WTC11 (cell line): ENCODE data around the gene PPP4C. TPM values are rescaled to one million over a fixed set of nuclear protein-coding genes. Genes with fewer than 3 reads are reported as not detected.
A peak's percentile ranks its signal among the peaks of the same experiment; 100 is the strongest.

ENCODE experiments used
- ATAC-seq: fragments of 200-7000 bp; cut with Tn5 transposase; 2 replicates; pipeline ENCODE4 v1.10.0; 2021; ENCODE audit warnings: mild to moderate bottlenecking, moderate library complexity
- CTCF ChIA-PET: fragments of 300-600 bp; sonication (Branson Sonifier 250); formaldehyde crosslinking; loops from one replicate; lab custom pipeline; 2021; ENCODE audit warnings: antibody characterized with exemption; lab: Charles Lee
- POLR2A ChIA-PET: fragments of 350-600 bp; sonication (Branson Sonifier 250); formaldehyde crosslinking; loops from one replicate; lab custom pipeline; 2021; ENCODE audit warnings: antibody characterized with exemption; lab: Charles Lee
- DNase-seq: peaks from one replicate; pipeline ENCODE4 v3.0.0; 2021; ENCODE audit warnings: low spot score
- H3K27ac Mint-ChIP-seq: 2 replicates; pipeline ENCODE4 v1.8.0; 2021; ENCODE audit warnings: mixed read lengths
- H3K27me3 Mint-ChIP-seq: 2 replicates; pipeline ENCODE4 v1.8.0; 2021; ENCODE audit warnings: low read depth, mild to moderate bottlenecking, moderate library complexity, mixed read lengths
- H3K36me3 Mint-ChIP-seq: 2 replicates; pipeline ENCODE4 v1.8.0; 2021; ENCODE audit warnings: mixed read lengths
- H3K4me1 Mint-ChIP-seq: 2 replicates; pipeline ENCODE4 v1.8.0; 2022; ENCODE audit warnings: mixed read lengths
- H3K4me3 Mint-ChIP-seq: 2 replicates; pipeline ENCODE4 v1.8.0; 2021; ENCODE audit warnings: mild to moderate bottlenecking, moderate library complexity, mixed read lengths
- H3K9me3 Mint-ChIP-seq: 2 replicates; pipeline ENCODE4 v1.8.0; 2021; ENCODE audit warnings: mixed read lengths
- AR ChIP-seq: fragments of 250-450 bp; sonication (Bioruptor Pico); IDR thresholded peaks from 2 replicates; pipeline ENCODE4 v1.9.0; 2021; ENCODE audit warnings: mild to moderate bottlenecking
- ATF1 ChIP-seq: sonication (generic); formaldehyde crosslinking; IDR thresholded peaks from 2 replicates; pipeline ENCODE4 v1.8.1; 2023; ENCODE audit warnings: mild to moderate bottlenecking, moderate library complexity, missing genetic modification reagents
- CREM ChIP-seq: sonication (generic); formaldehyde crosslinking; IDR thresholded peaks from 2 replicates; pipeline ENCODE4 v1.8.1; 2022; ENCODE audit warnings: mild to moderate bottlenecking, missing genetic modification reagents, moderate library complexity
- E2F5 ChIP-seq: sonication (generic); formaldehyde crosslinking; IDR thresholded peaks from 2 replicates; pipeline ENCODE4 v1.8.1; 2022; ENCODE audit warnings: mild to moderate bottlenecking, moderate library complexity, missing genetic modification reagents
- ELF4 ChIP-seq: sonication (generic); formaldehyde crosslinking; IDR thresholded peaks from 2 replicates; pipeline ENCODE4 v1.8.1; 2022; ENCODE audit warnings: low read depth, mild to moderate bottlenecking, moderate library complexity, missing genetic modification reagents
- EMX1 ChIP-seq: fragments of 250-450 bp; sonication (Bioruptor Pico); IDR thresholded peaks from 2 replicates; pipeline ENCODE4 v1.8.0; 2021; ENCODE audit warnings: mild to moderate bottlenecking
- ESRRA ChIP-seq: sonication (generic); formaldehyde crosslinking; IDR thresholded peaks from 2 replicates; pipeline ENCODE4 v1.8.1; 2022; ENCODE audit warnings: mild to moderate bottlenecking, missing genetic modification reagents, borderline replicate concordance
- HMGXB4 ChIP-seq: sonication (generic); formaldehyde crosslinking; IDR thresholded peaks from 2 replicates; pipeline ENCODE4 v1.8.1; 2023; ENCODE audit warnings: mild to moderate bottlenecking, moderate library complexity, missing genetic modification reagents
- IRF1 ChIP-seq: sonication (generic); formaldehyde crosslinking; IDR thresholded peaks from 2 replicates; pipeline ENCODE4 v1.8.0; 2023; ENCODE audit warnings: missing genetic modification reagents
- NFATC4 ChIP-seq: fragments of 250-450 bp; sonication (Bioruptor Pico); IDR thresholded peaks from 2 replicates; pipeline ENCODE4 v1.9.0; 2021; ENCODE audit warnings: mild to moderate bottlenecking
- NR2C2 ChIP-seq: sonication (generic); formaldehyde crosslinking; IDR thresholded peaks from 2 replicates; pipeline ENCODE4 v1.8.0; 2022; ENCODE audit warnings: mild to moderate bottlenecking, missing genetic modification reagents
- RELA ChIP-seq: sonication (generic); formaldehyde crosslinking; IDR thresholded peaks from 2 replicates; pipeline ENCODE4 v1.8.1; 2022; ENCODE audit warnings: missing genetic modification reagents, mild to moderate bottlenecking, borderline replicate concordance
- SMAD3 ChIP-seq: sonication (generic); formaldehyde crosslinking; IDR thresholded peaks from 2 replicates; pipeline ENCODE4 v1.8.0; 2022; ENCODE audit warnings: missing genetic modification reagents, mild to moderate bottlenecking, borderline replicate concordance
- SMAD4 ChIP-seq: sonication (generic); formaldehyde crosslinking; IDR thresholded peaks from 2 replicates; pipeline ENCODE4 v1.8.0; 2022; ENCODE audit warnings: mild to moderate bottlenecking, missing genetic modification reagents
- TP53 ChIP-seq: sonication (generic); formaldehyde crosslinking; IDR thresholded peaks from 2 replicates; pipeline ENCODE4 v1.8.1; 2023; ENCODE audit warnings: mild to moderate bottlenecking, missing genetic modification reagents
- USF1 ChIP-seq: sonication (generic); formaldehyde crosslinking; IDR thresholded peaks from 2 replicates; pipeline ENCODE4 v1.8.0; 2022; ENCODE audit warnings: mild to moderate bottlenecking, missing genetic modification reagents
- ZNF121 ChIP-seq: sonication (generic); formaldehyde crosslinking; IDR thresholded peaks from 2 replicates; pipeline ENCODE4 v1.8.0; 2023; ENCODE audit warnings: missing genetic modification reagents
- ZNF138 ChIP-seq: sonication (generic); formaldehyde crosslinking; conservative IDR thresholded peaks from 2 replicates; pipeline ENCODE4 v1.8.1; 2022; ENCODE audit warnings: mild to moderate bottlenecking, moderate library complexity, missing genetic modification reagents
- ZNF416 ChIP-seq: fragments of 250-450 bp; sonication (Bioruptor Pico); IDR thresholded peaks from 2 replicates; pipeline ENCODE4 v1.9.0; 2021; ENCODE audit warnings: mild to moderate bottlenecking, inconsistent platforms
- ZNF423 ChIP-seq: fragments of 250-450 bp; sonication (Bioruptor Pico); IDR thresholded peaks from 2 replicates; pipeline ENCODE4 v2.1.2; 2022; ENCODE audit warnings: mild to moderate bottlenecking, moderate library complexity
- ZNF532 ChIP-seq: fragments of 250-450 bp; sonication (Bioruptor Pico); IDR thresholded peaks from 2 replicates; pipeline ENCODE4 v1.9.0; 2021; ENCODE audit warnings: mild to moderate bottlenecking, borderline replicate concordance
- total RNA-seq: library from RNA; stranded (reverse); gene quantifications from 3 replicates; pipeline ENCODE4 v1.2.3, GENCODE V29; 2021

Gene PPP4C
- total RNA-seq, 1 experiment from 2014 or later, result 164 TPM

- TF ChIP-seq SMAD4 (CRISPR knock-in tag), result no peak
- TF ChIP-seq ATF1, result no peak
- TF ChIP-seq TP53 (CRISPR knock-in tag), result no peak
- no peak for TF ChIP-seq CREM (CRISPR knock-in tag)
- TF ChIP-seq NFATC4 (CRISPR knock-in tag), result no peak
These were observed 3.0 kb downstream of the PPP4C start (continued) for GRCh38 chr16:30078744-30079143.

GRCh38 chr16:30079480-30079879, 3.7 kb downstream of the PPP4C start:
- no peaks in the 10 kb centered on the region for H3K9me3 Mint-ChIP-seq
- H3K4me1 Mint-ChIP-seq, result peaks cover 22% of the 10 kb centered on the region
- DNase-seq (no peak), ATAC-seq (no peak)
- ChIA-PET POLR2A (no interaction called here), CTCF (interaction anchor here (0.6 to 1.6 kb wide), 5 partner anchors 11 to 108 kb away, joined by 3 to 11 read pairs (median 5); partner anchors contain the start of gene TBX6)
- H3K27me3 Mint-ChIP-seq, result no peaks in the 10 kb centered on the region
- no peak for TF ChIP-seq SMAD3 (CRISPR knock-in tag)
- no peak for TF ChIP-seq ZNF423 (CRISPR knock-in tag)
- TF ChIP-seq IRF1 (CRISPR knock-in tag), result no peak
- 0 out of 2 replicates have a peak overlapping the region, but pooled peaks have one; percentile 23 for H3K27ac Mint-ChIP-seq
- peaks cover 59% of the 10 kb centered on the region for H3K36me3 Mint-ChIP-seq
- no peak overlapping the region for H3K4me3 Mint-ChIP-seq

GRCh38 chr16:30082545-30083090, 6.8 kb downstream of the PPP4C start:
- DNase-seq (no peak), ATAC-seq (peak; percentile 50)
- ChIA-PET CTCF (interaction anchor here (0.8 to 1.5 kb wide), 3 partner anchors 10 to 29 kb away, joined by 4 to 6 read pairs (median 6); partner anchors contain the start of gene ALDOA), POLR2A (no interaction called here)
- Mint-ChIP-seq H3K4me1 (peaks cover 4% of the 10 kb centered on the region), H3K27me3 (no peaks in the 10 kb centered on the region), H3K27ac (no peak overlapping the region), H3K4me3 (no peak overlapping the region), H3K9me3 (peaks cover 4% of the 10 kb centered on the region; the same call in 1 of the 2 replicates), H3K36me3 (peaks cover 60% of the 10 kb centered on the region)
- TF ChIP-seq ZNF416 (CRISPR knock-in tag) (no peak), ELF4 (CRISPR knock-in tag) (no peak), HMGXB4 (CRISPR knock-in tag) (no peak), SMAD3 (CRISPR knock-in tag) (no peak), ESRRA (CRISPR knock-in tag) (no peak), USF1 (no peak), ZNF532 (CRISPR knock-in tag) (no peak), E2F5 (no peak), AR (no peak), NR2C2 (CRISPR knock-in tag) (no peak), ZNF138 (CRISPR knock-in tag) (no peak), EMX1 (CRISPR knock-in tag) (no peak), RELA (CRISPR knock-in tag) (no peak), ZNF121 (CRISPR knock-in tag) (no peak)
